Large intestine (tissue), 3 donors: ENCODE data around the gene KLF17. TPM values are rescaled to one million over a fixed set of nuclear protein-coding genes. Genes with fewer than 3 reads are reported as not detected.

Experiments used
- DNase-seq, 2 donors: peaks; one replicate each; pipeline versions ENCODE4 v3.0.0 to v3.0.0-alpha.2; 2013
- H3K27ac ChIP-seq: one replicate; pipeline ENCODE4 v1.5.1; 2013; ENCODE audit warnings: low read length
- H3K27me3 ChIP-seq: 2 replicates; pipeline ENCODE4 v1.6.1; 2013; ENCODE audit warnings: low read length; ENCODE audit not compliant: control insufficient read depth, insufficient read depth
- H3K36me3 ChIP-seq: 2 replicates; pipeline ENCODE4 v1.6.1; 2013; ENCODE audit warnings: low read length; ENCODE audit not compliant: control insufficient read depth, insufficient read depth
- H3K4me1 ChIP-seq: one replicate; pipeline ENCODE4 v1.6.1; 2013; ENCODE audit warnings: low read length; ENCODE audit not compliant: control insufficient read depth, insufficient read depth
- H3K4me3 ChIP-seq: one replicate; pipeline ENCODE4 v1.5.1; 2013; ENCODE audit warnings: low read length
- H3K9me3 ChIP-seq: one replicate; pipeline ENCODE4 v1.6.1; 2013; ENCODE audit warnings: mild to moderate bottlenecking, low read depth, low read length, moderate library complexity; ENCODE audit not compliant: control insufficient read depth
- WGBS: methylation state at CpG from one replicate; pipeline ENCODE4 v1.1.5; 2013; ENCODE audit warnings: low lambda C conversion rate; ENCODE audit not compliant: insufficient coverage; 5-methylcytosine and 5-hydroxymethylcytosine counted together
- polyA plus RNA-seq: library from polyadenylated mRNA; unstranded; fragments of 120-200 nt; gene quantifications from one replicate; pipeline ENCODE4 v1.2.1, GENCODE V29; 2013

The KLF17 gene
- polyA plus RNA-seq, 1 donor = 0.04 TPM

DNA sequence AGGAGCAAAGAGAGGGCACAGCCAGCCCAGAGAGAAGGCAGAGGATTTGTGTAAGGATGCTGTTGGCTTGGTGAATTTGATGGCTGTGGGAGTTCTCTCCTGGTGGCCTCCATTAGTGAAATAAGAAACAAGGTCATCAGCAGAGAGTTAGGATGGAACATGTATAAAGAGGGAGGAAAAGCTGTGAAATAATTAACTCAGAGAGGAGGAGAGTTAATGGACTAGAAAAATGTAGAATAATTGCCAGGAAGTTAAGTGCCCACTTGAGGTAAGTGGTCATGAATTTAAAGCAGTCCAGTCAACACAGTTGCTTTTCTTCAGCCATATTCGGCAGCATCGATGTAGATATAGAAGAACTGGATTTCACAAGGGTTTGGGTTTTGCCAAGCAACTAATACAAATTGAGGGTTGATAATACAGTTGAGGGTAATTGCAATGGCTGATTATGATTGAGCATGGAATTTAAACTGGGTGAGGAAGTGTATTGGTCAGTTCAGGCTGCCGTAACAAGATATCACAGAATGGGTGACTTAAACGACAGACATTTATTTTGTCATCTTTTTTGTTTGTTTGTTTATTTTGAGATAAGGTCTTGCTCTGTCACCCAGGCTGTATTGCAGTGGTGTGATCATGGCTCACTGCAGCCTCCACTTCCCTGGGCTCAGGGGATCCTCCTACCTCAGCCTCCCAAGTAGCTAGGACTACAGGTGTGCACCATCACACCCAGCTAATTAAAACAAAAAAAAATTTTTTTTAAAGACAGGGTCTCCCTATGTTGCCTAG, 31.7 kb upstream of the KLF17 start:
- H3K9me3 ChIP-seq = no peaks in the 10 kb centered on the region
- WGBS = no CpG with 5 or more reads among the region's 4 CpGs
- no peaks in the 10 kb centered on the region for H3K4me1 ChIP-seq
- no peak overlapping the region for H3K4me3 ChIP-seq
- no peak for DNase-seq
- no peaks in the 10 kb centered on the region for H3K36me3 ChIP-seq
- no peaks in the 10 kb centered on the region for H3K27me3 ChIP-seq
- no peak overlapping the region for H3K27ac ChIP-seq

DNA sequence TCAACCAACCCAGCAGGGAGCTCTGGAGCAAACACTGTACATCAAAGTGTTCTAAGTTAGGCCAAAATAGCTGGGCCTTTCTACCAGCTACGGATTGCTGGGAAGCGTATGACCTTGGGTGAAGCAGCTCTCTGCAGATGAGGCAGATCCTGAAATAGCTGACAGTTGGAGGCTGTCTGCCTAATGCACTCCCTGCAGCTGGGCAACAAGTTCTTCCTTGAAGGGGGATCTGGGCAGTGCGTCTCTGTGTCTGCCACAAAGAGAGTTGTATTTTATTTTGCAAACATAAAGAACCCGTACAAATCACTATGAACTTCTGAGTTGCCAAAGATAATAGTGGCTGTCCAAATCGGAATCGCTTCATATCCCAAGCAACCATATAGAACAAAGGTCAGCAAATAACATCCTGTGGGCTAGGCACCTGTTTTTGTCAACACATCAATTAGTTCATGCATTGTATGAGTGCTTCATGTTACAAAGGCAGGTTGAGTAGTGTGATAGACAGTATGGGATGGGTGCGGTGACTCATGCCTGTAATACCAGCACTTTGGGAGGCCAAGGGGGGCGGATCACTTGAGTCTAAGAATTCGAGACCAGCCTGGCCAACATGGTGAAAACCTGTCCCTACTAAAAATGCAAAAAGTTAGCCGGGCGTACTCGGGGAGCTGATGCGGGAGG, 29.1 kb upstream of the KLF17 start:
- no peaks in the 10 kb centered on the region for H3K9me3 ChIP-seq
- H3K27ac ChIP-seq = no peak overlapping the region
- H3K36me3 ChIP-seq = no peaks in the 10 kb centered on the region
- DNase-seq = no peak
- no peak overlapping the region for H3K4me3 ChIP-seq
- 90% methylated on average over 2 of the region's 13 CpGs for WGBS
- no peaks in the 10 kb centered on the region for H3K4me1 ChIP-seq
- H3K27me3 ChIP-seq = no peaks in the 10 kb centered on the region

DNA sequence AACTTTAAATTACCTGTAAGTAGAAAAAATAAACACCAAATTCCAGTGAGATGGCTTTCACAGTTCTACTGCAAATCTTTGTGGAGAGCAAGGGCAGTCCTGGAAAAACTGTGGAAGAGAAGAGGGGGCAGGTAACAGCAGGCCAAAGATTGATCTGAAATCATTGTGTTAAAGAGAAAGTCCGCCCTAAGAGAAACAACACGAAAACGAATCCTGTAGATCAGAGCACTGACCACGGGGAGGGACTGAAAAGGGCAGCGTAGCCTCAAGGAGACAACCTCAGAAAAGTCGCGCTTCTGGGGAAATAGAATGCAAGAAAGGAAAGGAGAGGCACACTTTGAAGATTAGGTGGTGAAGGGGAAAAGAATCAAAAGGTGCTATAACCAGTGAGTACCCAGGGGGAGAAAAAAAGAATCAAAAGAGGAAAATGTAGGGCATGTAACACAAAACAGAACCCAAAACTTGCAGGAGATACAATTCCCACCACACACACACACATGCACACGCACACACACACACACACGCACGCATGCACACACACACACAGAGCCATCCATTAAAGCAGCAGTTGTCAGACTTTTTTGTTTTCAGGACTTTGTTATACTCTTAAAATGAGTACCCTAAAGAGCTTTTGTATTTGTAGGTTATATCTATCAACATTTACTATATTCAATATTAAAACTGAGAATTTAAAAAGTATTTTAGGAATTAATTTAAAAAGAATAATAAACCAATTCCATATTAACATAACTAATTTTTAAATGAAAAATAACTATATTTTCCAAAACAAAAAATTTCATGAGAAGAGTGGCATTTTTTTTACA, 28.0 kb upstream of the KLF17 start:
- H3K27ac ChIP-seq = no peak overlapping the region
- H3K4me1 ChIP-seq = no peaks in the 10 kb centered on the region
- DNase-seq = no peak
- 79% methylated on average over 2 of the region's 10 CpGs for WGBS
- H3K27me3 ChIP-seq = no peaks in the 10 kb centered on the region
- H3K36me3 ChIP-seq = no peaks in the 10 kb centered on the region
- no peak overlapping the region for H3K4me3 ChIP-seq
- H3K9me3 ChIP-seq = no peaks in the 10 kb centered on the region

DNA sequence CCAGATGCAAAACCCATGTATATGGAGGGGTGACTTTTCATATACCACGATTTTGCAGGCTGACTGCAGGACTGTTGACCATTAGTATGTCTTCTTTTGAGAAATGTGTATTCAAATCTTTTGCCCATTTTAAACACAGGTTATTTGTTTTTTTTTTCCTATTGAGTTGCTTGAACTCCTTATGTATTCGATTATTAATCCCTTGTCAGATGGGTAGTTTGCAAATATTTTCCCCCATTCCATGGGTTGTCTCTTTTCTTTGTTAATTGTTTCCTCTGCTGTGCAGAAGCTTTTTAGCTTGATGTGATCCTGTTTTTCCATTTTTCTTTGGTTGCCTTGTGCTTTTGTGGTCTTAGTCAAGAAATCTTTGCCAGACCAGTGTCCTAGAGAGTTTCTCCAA, 24.6 kb upstream of the KLF17 start:
- 80% methylated on average over 1 of the region's 2 CpGs for WGBS
- Histone ChIP-seq H3K4me3 (no peak overlapping the region), H3K4me1 (no peaks in the 10 kb centered on the region), H3K9me3 (no peaks in the 10 kb centered on the region), H3K27ac (no peak overlapping the region), H3K36me3 (no peaks in the 10 kb centered on the region), H3K27me3 (no peaks in the 10 kb centered on the region)
- DNase-seq = no peak

DNA sequence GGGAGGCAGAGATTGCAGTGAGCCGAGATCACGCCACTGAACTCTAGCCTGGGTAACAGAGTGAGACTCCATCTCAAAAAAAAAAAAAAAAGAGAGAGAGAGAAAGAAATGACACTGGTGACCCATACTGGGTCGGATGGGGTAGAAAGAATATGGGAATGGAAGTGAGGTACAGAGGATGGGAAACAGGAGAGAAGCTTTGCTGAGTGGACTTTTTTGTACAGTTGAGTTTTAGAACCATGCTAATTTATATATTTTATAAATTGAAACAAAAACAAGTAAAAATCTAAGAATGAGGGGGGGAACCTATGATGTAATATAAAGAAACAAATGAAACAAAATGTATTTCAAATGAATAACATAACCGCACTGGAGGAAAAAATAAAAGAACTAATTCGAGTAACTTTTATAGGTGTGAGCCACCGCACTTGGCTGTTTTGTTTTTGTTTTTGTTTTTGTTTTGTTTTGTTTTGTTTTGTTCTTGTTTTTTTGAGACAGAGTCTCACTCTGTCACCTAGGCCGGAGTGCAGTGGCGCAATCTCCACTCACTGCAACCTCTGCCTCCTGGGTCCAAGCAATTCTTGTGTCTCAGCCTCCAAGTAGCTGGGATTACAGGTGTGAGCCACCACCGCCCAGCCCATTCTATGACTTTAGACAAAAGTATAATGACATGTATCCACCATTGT, 18.3 kb upstream of the KLF17 start:
- H3K27me3 ChIP-seq = no peaks in the 10 kb centered on the region
- no peak for DNase-seq
- no peaks in the 10 kb centered on the region for H3K36me3 ChIP-seq
- WGBS = 96% methylated on average over 4 of the region's 9 CpGs
- H3K4me3 ChIP-seq = no peak overlapping the region
- H3K27ac ChIP-seq = no peak overlapping the region
- no peaks in the 10 kb centered on the region for H3K9me3 ChIP-seq
- H3K4me1 ChIP-seq = no peaks in the 10 kb centered on the region

DNA sequence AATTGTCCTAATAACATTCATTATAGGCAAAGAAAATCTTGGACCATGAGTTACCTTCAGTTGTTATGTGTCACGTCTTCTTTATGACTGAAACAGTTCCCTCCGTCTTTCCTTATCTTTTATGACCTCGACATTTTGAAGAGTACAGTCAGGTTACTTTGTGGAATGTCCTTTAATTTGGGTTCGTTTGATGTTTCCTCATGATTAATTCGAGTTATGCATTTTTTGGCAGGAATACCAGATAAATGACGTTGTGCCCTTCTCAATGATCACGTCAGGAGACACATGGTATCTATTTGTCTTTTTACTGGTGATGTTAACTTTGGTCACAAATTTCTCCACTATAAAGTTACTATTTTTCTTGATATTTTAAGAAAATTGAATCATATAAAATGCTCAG, 17.3 kb upstream of the KLF17 start:
- H3K27me3 ChIP-seq = peaks cover 7% of the 10 kb centered on the region
- no peaks in the 10 kb centered on the region for H3K4me1 ChIP-seq
- H3K9me3 ChIP-seq = no peaks in the 10 kb centered on the region
- H3K4me3 ChIP-seq = no peak overlapping the region
- DNase-seq = no peak
- no peak overlapping the region for H3K27ac ChIP-seq
- H3K36me3 ChIP-seq = no peaks in the 10 kb centered on the region
- 67% methylated on average over 1 of the region's 7 CpGs for WGBS

DNA sequence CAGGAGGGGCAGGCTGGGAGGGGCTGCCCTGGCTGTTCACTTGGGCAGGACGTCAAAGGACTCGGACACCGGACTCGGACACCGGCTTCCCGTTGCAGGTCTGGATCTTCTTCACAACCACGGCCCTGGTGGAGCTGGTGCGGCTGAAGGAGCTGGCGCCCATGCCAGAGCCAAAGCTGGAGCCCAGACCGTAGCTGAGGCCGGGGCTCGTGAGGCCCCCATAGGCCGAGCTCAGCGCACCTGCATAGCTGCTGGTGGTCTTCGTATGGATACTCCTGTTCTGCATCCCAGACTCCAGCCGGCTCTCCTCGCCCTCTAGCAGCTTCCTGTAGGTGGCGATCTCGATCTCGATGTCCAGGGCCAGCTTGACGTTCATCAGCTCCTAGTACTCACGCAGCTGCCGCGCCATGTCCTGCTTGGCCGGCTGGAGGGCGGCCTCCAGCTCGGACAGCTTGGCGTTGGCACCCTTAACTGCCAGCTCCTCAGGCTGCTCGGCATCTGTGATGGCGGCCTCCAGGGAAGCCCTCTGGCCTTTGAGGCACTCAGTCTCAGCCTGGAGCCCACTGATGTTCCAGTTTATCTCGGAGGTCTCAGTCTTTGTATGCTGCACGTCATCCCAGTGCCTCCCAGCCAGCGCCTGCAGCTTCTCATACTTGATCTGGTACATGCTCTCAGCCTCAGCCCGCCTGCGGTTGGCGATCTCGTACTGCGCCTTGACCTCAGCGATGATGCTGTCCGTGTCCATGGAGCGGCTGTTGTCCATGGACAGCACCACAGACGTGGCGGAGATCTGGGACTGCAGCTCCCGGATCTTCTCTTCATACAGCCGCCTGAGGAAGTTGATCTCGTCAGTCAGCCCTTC, 15.1 kb upstream of the KLF17 start:
- Histone ChIP-seq H3K27ac (no peak overlapping the region), H3K9me3 (no peaks in the 10 kb centered on the region), H3K4me3 (no peak overlapping the region), H3K36me3 (no peaks in the 10 kb centered on the region), H3K4me1 (no peaks in the 10 kb centered on the region), H3K27me3 (peaks cover 11% of the 10 kb centered on the region)
- peak in 1 of 2 donors; percentile 9 for DNase-seq
- no CpG with 5 or more reads among the region's 46 CpGs for WGBS

DNA sequence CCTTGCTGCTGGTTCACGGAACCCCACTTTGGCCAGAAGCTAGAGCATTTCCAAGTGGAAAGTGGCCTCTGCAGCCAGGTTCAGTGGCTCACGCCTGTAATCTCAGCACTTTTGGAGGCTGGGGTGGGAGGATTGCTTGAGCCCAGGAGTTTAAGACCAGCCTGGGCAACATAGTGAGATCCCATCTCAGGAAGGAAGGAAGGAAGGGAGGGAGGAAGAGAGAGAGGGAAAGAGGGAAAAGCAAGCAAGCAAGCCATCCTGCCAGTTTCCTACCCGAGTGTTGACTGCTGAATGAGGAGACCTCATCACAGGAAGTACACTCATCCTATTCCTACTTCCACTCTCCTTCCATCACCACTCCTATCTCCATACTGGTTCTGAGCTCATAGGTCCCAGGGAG, 12.8 kb upstream of the KLF17 start:
- Histone ChIP-seq H3K4me3 (no peak overlapping the region), H3K27me3 (peaks cover 11% of the 10 kb centered on the region), H3K27ac (no peak overlapping the region), H3K9me3 (no peaks in the 10 kb centered on the region), H3K4me1 (no peaks in the 10 kb centered on the region), H3K36me3 (no peaks in the 10 kb centered on the region)
- no peak for DNase-seq
- no CpG with 5 or more reads among the region's 3 CpGs for WGBS

DNA sequence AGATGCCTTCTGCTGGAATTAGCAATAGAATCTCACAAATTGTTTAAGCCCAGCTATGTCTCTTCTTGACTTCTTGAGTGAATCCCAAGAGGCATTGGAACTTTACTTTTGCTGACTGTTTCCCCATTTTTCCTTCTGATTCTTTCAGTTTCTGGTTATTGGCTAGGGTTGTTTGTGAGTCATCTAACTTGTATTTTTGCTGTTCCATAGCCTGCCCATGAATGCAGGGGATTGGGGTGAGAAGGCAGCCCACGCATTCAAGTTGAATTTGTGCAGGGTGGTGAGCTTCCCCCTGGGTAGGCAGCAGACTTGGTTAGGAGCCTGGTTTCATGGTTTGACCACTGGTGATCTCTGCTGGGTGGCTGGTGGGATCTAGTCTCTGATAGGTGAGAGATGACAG, 10.4 kb upstream of the KLF17 start:
- H3K27me3 ChIP-seq = peaks cover 11% of the 10 kb centered on the region
- no peaks in the 10 kb centered on the region for H3K4me1 ChIP-seq
- no CpG with 5 or more reads among the region's 1 CpG for WGBS
- H3K36me3 ChIP-seq = no peaks in the 10 kb centered on the region
- H3K4me3 ChIP-seq = no peak overlapping the region
- DNase-seq = no peak
- no peak overlapping the region for H3K27ac ChIP-seq
- H3K9me3 ChIP-seq = no peaks in the 10 kb centered on the region
